ENCODE data around the gene GPSM3.

GPSM3 gene

DNA sequence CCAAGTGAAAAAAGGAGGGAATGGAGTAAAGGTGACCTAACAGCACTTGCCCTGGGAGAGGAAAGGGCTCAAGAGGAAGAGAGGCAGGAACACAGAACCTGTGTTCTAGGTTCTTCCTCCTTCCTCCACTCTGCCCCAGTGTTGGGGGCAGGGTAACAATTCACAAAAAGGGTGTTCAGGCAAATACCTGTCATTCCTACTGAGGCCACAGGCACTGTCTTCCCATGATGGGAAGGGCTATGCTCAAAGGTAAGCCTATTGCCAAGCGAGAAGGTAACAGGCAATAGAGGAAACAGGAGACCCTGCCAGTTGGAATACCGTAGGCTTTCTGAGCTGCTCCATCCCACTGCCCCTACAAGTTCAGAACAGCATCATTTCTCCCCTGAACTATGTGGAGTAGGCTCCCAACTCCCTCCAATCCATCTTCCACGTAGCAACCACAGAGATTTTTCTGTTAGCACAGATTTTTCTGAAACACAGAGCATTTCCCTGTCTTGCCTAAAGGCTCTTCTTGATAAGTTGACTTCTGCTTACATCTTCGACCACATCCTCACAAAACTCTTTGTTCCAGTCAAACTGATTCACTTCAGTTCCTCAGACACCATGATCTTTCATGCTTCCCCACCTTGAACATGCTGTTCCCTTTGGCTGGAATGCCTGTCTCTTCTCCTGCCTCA, 19.3 kb downstream of the GPSM3 start:
- no peak for DNase-seq (ENCODE audit: low spot score)

DNA sequence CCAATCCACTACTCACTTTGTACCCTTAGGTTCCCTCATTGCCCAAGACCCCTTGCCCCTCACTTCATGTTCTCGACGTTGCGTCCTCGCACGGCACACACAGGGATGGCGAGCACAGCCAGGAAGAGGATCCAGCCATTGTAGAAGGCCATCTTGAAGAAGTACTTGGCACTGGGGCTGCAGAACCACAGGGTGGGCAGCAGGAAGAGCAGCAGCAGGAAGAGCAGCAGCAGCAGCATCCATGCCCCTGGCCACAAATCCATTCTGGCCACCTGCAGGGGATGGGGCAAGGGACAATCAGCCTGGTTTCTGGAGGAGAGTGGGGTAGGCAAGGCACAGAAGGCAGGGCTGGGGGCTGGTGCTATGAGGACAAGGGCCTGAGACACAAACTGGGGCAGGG, 21.2 kb downstream of the GPSM3 start:
- DNase-seq (ENCODE audit: low spot score): no peak

DNA sequence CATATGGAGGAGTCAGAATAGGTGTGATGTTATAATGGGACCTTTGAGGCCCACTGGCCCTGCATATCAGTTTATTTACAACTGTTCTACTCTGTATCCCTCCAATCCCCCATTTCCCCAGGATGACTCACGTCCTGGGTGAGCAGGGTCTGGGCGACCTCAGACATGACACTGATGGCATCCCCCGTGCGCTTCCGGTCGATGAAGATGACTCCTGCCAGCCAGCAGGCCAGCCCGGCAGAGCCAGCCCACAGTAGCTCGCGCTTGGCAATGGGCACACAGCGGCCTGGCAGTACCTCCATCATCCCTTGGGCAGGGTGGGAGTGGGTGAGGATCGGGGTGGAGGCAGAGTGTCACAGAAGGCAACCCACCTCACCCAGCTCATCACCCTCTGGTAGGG, 22.1 kb downstream of the GPSM3 start:
- no peak for DNase-seq (ENCODE audit: low spot score)

DNA sequence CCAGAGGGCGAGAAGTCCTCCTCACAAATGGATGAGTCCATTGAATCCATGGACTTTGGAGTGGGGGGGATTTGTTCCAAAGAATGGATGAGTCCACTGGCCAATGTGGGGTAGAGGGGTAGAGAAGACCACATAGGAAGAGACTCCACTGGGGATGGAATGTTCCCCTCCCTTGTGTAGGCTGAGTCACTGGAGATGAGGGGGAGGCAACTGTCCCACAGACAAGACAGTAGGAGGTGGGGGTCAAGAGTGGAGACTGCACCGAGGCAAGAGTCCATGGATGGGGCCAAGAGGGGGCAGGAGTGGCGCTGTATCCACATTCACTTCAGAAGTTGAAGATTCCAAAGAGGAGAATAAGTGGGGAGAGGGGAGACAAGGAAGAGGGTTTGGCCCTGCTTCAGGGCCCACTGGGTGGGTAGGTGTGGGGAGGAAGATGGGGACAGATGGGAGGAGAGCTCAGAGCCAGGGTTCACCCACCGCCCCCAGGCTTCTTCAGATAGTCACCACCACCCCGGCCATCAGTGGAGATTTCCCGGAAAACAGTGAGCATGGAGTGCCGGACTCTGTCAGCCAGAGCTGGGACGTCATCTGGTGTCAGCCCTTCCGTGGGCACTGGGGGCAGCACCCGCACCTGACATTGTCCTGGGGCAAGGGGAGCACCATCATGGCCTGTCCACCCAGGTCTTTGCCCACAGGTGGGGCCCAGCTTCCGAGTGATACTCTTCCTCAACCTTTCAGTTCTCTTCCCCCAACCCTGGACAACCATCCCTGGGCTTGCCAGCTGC, 23.4 kb downstream of the GPSM3 start:
- no peak for DNase-seq (ENCODE audit: low spot score)

DNA sequence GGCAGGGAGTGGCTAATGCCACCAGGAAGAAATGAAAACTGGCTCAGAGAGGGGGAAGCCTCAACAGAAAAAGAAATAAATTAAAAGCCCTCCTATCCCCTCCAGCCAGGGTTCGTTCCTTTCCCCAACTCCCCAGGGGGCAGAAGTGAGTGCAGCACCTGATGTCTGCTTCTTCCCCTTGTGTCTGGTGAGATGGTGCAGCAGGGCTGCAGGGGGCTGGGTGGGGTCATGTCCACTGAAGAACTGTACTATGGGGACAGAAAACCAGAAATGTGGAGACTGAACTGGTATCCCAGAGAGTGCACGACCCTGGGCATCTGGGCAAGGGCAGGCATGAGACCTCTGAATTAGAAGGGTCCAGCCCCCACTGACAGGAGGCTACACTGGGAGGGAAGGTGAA, 24.1 kb downstream of the GPSM3 start:
- peak; percentile 25 for DNase-seq (ENCODE audit: low spot score)

DNA sequence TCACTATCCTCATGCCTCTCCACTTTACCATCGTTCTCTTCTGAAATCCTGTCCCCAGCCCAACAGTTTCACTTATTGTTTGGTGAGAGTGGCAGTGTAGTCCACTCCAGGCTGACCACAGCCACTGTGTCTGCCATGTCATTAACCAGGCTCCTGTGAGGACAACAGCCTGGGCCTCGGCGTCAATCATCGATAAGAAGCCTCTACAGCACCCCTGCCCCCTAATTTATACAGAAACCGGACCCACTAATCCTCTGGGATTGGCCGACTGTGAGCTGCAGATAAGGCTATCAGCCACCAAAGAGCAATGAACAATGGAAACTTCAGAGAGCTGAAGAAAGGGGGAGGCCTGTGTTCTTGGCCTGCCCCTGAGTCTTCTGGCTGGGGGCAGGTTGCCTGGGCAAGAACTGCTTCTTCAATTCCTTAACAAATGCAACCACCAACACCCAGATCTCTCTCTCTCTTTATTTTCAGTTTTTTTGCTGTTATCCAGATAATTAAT, 24.6 kb downstream of the GPSM3 start:
- peak; percentile 22 for DNase-seq (ENCODE audit: low spot score)

DNA sequence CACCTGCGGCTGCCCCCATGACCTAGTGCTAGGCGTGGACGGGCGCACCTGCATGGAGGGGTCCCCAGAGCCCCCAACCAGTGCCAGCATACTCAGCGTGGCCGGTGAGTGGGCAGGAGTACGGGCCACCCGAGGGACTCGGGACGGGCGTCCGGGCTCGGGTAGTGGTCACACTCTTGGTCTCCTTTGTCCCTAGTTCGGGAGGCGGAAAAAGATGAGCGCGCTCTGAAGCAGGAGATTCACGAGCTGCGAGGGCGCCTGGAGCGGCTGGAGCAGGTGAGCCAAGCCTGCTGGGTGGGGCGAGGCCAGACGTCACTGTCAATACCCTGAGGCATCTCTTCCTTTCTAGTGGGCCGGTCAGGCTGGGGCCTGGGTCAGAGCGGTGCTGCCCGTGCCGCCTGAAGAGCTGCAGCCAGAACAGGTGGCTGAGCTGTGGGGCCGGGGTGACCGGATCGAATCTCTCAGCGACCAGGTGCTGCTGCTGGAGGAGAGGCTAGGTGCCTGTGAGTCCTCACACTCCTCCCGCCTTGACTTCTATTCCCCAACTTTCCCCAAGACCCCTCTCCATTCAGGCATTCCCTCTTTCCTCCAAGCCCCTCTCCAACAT, 25.2 kb downstream of the GPSM3 start:
- no peak for DNase-seq (ENCODE audit: low spot score)

DNA sequence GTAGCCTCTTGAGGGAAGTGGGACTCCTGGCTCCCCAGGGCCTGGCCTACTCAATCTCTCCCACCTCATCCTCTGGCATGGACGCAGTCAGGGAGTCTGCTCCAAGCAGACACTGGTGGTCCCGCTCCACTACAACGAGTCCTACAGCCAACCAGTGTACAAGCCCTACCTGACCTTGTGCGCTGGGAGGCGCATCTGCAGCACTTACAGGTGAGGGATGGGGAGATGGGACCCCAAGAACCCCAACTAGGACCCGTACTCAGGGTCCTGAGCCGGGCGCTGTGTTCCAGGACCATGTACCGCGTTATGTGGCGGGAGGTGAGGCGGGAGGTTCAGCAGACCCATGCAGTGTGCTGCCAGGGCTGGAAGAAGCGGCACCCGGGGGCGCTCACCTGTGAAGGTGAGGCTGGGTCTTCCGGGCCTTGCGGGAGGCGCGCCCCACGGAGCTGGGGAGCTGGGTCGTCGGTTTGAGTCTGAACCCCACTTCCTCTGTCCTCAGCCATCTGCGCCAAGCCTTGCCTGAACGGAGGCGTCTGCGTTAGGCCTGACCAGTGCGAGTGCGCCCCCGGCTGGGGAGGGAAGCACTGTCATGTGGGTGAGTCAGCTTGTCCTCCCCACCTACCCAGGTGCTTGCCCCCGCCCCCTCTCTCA, 25.9 kb downstream of the GPSM3 start:
- DNase-seq (ENCODE audit: low spot score): no peak

DNA sequence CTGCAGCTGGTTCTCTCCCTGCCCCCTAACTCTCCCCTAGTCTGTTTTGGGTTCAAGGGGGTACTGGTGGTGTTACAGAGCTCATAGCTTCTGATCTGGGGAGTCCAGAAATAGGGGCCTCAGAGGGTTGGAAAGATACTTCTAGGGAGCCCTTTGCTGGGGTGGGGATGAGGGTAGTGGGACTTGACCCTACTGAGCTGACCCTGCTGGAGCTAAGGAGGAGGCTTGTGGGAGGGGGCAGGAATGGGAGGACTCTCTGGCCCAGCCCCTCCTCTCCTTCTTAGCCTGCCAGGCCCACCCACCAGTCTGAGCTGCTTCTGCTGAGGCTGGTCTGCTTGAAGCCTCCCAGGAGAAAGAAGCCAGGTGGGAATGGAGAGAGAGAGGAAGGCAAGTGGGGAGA, 28.1 kb downstream of the GPSM3 start, which contains the start of gene EGFL8:
Gene EGFL8, plus strand, starts transcription at position 301 of the 400 bp plus-strand sequence. CDS start 1,571 bp downstream, outside the sequence.
- DNase-seq (ENCODE audit: low spot score): no peak

DNA sequence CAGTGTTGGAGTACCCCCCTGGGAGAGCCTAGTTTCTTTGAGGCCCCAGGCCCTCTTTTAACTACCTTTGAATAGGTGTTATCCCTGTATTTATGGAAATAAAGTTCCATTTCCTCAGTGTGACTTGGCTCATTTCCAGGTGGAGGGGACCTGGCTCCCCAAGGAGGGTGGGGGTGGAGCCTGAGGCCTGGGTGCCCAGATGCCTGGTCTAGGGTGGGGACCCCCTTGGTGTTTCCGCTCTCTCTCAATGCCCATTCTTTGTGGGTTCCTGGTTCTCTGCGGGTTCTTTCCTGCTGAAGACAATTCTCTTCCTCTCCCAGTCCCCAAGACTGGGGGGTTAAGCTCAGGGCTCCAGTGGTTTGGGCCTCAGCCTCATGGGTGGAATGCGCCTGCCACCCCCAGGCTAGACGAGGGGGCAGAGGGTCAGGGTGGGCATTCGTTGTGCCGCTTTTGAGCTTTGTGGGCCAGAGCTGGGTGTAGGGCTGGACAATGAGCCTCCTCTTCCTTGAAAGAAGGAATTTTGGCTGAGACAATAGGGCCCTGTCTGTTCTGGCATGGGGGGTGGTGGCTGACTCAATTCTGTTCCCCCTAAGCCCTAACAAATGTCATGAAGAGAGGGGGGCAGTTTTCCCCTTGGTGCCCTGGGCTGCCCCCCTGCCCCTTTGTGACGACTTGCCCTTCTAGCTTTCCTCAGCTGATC, 28.7 kb downstream of the GPSM3 start:
- DNase-seq (ENCODE audit: low spot score): no peak

DNA sequence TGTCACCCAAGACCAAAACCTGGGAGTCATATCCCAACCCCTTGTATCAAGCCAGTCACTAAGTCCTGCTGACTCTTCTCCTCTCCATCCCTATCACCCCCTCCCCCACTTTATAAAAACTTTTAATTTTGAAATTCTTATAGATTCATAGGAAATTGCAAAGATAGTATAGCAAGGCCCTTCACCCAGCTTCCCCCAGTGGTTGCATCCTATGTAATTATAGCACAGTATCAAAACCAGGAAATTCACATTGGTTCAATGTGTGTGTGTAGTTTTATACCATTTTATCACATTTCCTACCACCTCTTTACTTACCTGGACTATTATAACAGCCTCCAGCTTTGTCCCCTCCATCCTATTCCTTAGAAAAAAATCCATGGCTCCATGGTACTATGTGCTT, 34.4 kb downstream of the GPSM3 start:
- no peak for DNase-seq (ENCODE audit: low spot score)

DNA sequence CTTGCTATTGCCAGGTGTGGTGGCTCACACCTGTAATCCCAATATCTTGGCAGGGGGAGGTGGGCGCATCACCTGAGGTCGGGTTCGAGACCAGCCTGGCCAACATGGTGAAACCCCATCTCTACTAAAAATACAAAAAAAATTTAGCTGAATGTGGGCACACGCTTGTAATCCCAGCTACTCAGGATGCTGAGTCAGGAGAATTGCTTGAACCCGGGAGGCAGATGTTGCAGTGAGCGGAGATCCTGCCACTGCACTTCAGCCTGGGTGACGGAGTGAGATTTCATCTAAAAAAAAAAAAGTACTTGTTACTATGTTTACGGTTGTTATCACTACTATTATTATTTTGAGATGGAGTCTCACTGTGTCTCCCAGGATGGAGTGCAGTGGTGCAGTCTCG, 35.6 kb downstream of the GPSM3 start:
- DNase-seq (ENCODE audit: low spot score): no peak

DNA sequence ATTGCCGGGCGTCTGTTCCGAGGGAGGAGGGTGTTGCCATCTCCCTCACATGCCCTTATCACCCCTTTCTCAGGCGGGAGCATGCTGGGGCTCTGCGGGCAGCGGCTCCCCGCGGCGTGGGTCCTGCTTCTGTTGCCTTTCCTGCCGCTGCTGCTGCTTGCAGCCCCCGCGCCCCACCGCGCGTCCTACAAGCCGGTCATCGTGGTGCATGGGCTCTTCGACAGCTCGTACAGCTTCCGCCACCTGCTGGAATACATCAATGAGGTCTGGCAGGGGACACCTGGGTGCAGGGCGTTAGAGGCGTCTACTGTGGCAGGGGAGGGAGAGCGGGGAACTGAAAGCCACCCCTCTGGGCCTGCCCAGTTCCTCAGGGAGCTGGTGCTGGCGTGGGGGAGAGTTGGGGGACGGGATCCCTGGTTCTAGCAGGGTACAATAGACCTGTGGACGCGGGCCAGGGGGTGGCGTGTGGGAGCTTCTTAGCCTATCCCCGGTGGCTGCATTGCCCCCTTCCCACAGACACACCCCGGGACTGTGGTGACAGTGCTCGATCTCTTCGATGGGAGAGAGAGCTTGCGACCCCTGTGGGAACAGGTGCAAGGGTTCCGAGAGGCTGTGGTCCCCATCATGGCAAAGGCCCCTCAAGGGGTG, 37.8 kb downstream of the GPSM3 start:
- peak; percentile 77 for DNase-seq (ENCODE audit: low spot score)

DNA sequence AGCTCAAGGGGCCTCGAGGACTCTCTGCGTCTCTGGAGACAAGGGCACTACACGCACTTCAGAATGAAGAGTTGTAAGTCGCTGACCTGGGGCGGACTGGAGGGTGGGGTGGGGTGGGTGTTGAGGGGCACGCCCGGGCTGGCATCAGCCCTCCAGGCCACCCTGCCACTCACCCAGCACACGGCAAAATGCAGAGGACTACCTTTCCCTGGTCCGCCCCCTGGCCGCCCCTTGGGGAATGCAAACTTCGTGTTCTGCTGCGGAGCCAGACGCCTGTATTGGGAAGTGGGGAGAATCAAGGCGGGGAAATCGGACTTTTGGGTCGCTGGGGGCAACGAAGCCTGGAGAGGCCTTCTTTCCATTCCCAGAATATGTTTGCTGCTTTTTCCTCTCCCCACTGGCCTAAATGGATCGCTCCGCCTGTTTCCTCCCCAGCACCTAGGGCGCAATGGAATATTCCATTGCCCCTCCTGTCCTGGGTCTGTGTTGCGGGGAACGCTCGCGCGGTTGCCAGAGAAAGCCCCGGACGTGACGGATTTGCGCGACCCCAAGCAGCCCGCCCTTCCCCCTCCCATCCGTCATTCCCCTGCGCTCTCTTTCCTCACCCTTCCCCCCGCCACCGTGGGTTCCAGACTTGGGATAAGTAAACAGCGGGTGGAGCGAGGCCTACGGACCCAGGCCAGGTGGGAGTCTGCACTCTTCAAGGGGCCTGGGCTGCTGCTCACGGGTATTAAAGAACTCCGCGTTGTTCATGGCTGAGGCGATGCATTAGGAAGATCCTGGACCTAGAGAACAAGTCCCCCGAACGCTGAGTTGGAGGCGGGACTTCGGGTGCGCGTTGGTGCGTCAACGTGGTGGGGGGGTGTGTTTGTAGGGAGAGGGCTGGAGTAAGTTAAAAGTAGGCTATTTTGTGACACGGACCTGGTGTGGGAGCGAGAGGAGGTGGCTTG, 38.6 kb downstream of the GPSM3 start, which contains the start of gene PPT2:
Gene PPT2, plus strand, starts transcription at position 578 of the 950 bp plus-strand sequence. CDS start 454 bp downstream, outside the sequence.
- DNase-seq (ENCODE audit: low spot score): peak; percentile 79

DNA sequence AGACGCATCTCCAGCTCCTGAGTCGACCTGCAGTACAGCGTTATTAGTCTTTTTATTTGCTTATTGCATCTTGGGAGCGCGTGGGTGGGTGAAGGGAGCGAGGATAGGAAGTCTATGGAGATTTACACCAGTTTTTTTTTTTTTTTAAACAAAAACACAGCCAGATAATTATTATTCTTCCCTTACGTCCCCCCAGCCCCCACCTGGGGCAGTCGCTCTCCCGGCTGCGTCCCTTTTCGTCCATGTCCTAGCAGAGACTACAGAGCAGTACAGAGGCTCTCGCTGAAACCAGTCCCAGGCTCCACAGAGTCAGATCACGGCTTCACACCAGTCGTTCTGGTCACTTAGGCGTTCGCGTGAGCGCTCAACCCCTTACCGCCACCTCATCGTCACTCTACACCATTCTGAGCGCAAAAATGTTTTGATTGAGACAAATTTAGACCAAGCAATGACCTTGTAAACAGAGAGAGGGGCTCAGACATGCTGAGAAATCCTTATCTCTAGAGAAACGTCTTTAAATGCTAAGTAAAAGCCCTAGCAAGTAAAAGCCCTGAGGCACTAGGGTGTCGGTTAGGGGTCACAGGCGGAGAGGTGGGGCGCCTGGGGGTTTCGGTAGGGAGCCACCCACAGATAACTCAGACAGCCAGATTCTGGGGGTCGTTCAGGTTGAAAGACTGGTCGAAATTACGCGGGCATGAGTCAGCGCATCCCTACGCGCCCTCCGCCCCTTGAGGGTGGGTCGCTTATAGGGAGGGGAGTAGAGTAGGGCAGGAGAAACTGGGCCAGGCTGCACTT, 39.5 kb downstream of the GPSM3 start:
- no peak for DNase-seq (ENCODE audit: low spot score)

DNA sequence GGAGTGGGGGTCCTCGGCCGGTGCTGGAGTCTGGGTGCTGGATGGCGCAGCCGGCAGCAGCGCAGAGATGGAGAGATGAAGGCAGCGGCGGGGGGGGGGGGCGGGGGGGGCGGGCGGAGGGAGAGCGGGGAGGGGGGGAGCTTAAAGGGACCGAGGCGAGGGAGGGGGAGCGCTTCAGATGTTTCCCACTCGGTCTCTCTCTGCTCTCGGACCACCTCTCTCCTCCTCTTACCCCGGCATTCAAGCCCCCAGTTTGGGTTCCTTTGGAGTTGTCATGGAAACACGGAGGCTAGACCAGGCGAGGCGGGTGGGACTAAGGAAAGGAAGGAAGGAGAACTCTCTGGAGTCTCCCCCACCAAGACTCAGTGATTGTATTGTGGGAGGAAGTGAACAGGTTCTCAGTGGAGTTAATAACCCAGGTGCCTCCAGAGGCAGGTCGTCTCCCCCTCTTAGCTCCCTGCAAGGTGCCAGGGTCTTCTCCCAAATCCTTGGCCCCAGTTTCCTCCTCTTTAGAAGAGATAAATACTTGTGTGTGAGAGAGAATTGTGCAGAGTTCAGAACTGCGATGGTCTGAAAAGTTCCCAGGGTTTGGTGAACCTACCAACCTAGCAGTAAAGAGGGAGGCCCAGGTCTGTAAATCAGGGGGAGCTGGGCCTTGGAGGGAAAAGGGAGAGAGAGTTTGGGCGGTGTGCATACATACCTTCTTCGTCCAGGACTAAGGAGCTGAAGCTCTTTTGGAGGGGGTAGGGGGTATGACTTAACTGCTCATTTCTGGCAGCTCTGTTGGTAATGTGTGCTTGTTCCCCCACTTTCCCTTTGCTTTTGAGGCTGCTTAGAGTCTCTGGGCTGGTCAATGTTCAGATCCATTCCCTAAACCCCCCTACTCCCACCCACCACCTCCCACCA, 40.3 kb downstream of the GPSM3 start, which contains the start of gene PRRT1:
Gene PRRT1, minus strand, starts transcription at position 77 of the 906 bp plus-strand sequence. CDS start 112 bp downstream, outside the sequence.
- DNase-seq (ENCODE audit: low spot score): no peak

DNA sequence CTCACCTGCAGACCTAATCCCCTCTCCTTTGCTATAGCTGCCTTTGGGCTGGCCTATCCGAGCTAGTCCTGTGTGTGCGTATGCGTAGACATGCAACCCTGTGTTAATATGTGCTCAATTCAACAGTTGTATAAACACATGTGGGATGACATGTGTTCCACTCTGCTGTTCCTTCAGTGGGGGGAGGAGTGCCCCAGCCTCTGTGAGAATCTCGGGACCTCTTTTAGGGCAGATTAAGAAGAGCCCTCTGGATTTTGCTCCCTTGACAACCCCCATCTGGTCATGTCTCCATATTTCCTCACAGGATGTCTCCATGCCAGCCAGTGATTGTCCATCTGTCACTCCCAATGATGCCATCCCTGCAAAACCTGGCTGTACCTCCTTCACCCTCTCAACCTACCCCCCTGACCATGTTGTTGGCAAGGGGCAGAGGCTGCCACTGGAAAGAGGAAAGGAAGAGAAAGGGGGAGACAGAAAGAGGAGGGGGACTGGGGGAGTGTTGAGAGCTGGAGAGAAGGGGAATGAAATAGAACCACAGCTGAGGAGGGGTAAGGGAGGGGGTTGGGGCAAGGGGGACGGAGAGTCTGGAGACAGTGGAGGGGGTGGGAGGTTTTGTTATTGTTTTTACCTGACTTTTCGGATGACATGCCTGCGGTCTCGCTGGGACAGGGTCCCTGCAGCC, 41.1 kb downstream of the GPSM3 start:
- DNase-seq (ENCODE audit: low spot score): no peak
